HG03060 (cell line): ENCODE results near the gene ZNF83.
"Not testable (repeated sequence)": the region's sequence is repeated elsewhere in the genome, so short reads cannot be mapped to it uniquely, and the experiment has no call there.

Experiments
- ATAC-seq: cut with Tn5 transposase; IDR thresholded peaks from one replicate; pipeline ENCODE4 v1.9.1; 2021; ENCODE audit warnings: low read depth, moderate number of reproducible peaks; ENCODE audit not compliant: unreplicated experiment

Gene ZNF83

DNA sequence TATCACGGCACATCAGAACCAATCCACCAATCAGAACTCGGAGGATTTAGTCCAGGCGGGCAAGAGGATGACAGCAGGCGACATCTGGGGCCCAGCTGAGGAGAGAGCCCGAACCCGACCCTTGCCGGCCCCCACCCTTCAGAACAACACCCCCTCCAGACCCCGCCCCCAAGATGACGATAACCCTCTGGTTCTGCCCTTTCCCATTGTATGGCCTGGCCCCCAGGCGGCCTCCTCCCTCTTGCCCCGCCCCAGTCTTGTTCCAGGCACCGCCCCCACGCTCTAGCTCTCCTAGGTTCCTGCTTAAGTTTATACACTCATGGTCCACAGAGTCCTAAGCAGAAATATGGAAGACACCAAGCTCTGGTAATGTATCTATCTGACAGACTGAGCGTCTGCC is 2.8 kb upstream of the ZNF83 start:
- ATAC-seq, result no peak

DNA sequence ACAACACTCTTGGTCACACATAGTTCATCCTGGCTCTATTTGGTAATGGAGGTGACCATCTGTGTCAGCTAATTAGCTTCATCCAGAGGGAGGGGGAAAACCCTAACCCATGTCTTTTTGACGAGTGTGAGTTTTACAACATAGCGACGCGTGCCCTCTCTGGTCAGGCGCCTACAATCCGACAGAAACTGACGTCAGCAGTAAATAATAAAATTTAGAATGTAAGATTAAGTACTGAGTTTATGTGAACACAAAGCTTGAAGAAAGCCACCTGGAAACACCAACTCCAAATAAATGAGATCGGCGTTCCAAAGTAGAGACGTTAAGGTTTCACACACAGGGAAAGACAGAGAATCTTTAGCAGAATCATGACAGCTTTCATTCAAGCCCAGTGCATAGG is 1.8 kb upstream of the ZNF83 start:
- no peak for ATAC-seq

DNA sequence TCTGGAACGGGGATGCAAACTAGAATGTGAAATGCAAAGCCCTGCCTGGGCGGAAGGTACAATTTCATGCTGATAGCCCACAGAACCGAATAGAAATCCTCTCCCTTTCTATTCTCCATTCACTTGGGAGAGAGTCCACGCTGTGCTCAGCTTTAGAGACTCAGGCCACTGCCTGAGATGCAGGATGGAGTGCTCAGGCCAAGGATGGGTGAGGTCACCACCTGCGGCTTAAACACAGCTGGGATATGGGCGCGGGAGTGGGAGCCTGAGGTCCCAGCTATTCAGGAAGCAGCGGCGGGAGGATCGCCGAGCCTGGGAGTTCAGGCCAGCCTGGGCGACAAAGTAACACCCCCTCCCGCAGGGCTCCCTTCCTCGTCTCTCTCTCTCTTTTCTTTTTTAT is 446 bp upstream of the ZNF83 start:
- no peak for ATAC-seq

DNA sequence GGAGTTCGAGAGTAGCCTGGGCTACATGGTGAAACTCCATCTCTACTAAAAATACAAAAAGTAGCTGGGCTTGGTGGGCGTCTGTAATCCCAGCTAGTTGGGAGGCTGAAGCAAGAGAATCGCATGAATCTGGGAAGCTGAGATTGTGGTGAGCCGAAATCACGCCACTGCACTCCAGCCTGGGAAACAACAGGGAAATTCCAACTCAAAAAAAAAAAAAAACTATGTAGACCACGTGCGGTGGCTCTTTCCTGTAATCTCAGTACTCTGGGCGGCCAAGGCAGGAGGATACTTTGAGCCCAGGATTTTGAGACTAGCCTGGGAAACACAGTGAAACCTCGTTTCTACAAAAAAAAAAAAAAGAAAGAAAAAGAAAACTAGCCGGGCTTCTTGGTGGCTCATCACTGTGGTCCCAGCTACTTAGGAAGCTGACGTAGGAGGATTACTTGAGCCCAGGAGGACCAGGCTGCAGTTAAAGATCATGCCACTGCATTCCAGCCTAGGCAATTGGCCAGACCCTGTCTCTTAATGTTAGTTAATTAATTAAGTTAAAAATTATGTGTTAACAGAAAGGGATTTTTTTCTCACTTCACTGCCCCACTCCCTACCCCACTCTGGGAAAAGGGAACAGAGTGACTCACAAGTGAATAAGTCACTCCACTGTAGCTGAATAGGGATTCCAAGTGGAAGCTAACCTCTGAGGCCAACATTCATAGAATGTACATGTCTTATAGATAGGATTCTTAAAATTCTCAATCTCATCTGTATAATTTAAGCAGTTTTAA is 2.2 kb downstream of the ZNF83 start:
- no peak for ATAC-seq

DNA sequence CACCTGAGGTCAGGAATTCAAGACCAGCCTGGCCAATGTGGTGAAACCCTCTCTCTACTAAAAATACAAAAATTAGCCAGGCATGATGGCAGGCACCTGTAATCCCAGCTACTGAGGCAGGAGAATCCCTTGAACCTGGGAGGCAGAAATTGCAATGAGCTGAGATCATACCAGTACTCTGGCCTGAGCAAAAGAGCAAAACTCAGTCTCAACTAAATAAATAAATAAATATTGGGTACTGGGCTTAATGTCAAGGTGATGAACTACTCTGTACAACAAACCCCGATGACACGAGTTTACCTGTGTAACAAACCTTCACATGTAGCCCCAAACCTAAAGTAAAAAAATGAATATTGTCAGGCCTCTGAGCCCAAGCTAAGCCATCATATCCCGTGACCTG is 10.7 kb downstream of the ZNF83 start:
- ATAC-seq, result not testable (repeated sequence)

DNA sequence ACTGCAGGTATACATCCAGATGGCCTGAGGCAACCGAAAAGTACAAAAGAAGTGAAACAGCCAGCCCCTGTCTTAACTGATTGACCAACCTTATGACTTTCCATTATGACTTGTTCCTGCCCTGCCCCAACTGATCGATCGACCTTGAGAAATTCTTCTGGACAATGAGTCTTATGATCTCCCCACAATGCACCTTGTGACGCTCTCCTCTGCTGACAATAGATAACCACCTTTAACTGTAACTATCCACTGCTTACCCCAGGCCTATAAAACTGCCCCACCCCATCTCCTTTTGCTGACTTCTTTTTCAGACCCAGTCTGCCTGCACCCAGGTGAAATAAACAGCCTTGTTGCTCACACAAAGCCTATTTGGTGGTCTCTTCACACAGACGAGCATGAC is 11.2 kb downstream of the ZNF83 start:
- ATAC-seq, result no peak

DNA sequence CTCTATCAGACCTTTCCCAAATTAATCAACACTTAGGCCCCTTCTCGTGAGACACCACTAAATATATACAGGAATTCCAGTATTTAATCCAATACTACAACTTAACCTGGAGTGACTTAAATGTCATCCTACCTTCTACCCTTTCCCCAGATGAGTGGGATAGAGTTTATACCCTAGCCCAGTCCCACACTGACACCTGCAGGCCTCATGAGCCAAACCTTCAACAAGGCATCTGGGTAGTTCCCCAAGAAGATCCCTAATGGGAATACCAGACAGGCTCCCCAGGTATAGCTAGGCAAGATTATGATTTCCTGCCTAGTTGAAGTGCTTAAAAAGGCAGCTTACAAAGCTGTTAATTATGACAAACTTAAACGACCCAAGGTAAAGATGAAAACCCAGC is 15.9 kb downstream of the ZNF83 start:
- ATAC-seq, result no peak

DNA sequence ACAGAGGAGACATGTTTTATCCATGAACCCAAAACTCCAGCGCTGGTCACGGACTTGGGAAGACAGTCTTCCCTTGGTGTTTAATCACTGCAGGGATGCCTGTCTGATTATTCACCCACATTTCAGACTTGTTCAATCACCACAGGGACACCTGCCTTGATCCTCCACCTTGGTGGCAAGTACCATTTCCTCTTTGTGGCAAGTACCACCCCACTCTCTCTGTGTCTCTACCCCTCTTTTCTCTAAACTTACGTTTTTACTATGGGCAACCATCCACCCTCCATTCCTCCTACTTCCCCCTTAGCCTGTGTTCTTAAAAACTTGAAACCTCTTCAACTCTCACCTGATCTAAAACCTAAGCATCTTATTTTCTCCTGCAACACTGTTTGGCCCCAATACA is 16.8 kb downstream of the ZNF83 start:
- no peak for ATAC-seq

DNA sequence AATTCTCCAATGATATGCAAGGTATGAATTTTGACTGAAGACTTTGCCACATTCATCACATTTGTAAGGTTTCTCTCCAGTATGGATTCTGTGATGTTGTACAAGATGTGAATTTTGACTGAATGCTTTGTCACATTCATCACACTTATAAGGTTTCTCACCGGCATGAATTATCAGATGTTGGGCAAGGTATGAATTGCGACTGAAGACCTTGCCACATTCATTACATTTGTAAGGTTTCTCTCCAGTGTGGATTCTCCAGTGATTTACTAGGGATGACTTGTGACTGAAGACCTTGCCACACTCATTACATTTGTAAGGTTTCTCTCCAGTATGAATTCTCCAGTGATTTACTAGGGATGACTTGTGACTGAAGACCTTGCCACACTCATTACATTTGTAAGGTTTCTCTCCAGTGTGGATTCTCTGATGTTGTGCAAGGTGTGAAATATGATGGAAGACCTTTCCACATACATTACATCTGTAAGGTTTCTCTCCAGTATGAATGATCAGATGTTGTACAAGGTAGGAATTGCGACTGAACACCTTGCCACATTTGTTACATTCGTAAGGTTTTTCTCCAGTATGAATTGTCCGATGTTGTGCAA is 24.8 kb downstream of the ZNF83 start:
- ATAC-seq, result no peak

DNA sequence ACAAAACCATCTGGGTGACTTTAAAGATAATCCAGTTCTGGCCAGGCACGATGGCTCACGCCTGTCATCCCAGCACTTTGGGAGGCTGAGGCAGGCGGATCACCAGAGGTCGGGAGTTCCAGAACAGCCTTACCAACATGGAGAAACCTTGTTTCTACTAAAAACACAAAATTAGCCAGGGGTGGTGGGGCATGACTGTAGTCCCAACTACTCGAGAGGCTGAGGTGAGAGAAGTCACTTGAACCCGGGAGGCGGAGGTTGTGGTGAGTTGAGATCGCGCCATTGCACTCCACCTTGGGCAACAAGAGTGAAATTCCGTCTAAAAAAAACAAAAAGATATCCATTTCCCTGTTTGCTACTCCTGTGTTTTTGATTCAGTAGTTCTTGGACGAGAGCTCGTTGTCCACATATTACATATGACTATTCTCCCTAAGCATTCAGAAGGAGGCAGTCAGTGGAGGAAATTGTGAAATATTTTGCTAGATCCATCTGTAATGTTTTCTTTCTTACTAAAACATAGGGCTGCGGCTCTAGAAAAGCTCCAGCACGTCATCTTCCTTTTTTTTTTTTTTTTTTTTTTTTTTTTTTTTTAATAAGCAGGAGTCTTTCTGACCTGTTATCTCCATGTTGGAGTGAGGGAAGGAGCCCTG is 34.5 kb downstream of the ZNF83 start:
- no peak for ATAC-seq

DNA sequence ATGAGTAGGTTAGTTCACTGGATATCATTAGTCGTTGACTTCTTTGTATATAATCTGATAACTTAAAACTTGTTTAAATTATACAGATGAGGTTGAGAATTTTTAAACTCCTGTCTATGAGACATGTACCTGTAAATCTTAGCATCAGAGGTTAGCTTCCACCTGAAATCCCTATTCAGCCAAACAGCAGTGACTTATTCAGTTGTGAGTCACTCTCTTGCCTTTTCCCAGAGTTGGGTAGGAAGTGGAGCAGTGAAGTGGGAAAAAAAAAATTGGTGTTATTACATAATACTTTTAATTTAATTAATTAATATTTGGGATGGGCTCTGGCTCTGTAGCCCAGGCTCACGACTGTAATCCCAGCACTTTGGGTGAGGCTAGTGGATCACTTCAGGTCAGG is 35.2 kb downstream of the ZNF83 start:
- no peak for ATAC-seq

DNA sequence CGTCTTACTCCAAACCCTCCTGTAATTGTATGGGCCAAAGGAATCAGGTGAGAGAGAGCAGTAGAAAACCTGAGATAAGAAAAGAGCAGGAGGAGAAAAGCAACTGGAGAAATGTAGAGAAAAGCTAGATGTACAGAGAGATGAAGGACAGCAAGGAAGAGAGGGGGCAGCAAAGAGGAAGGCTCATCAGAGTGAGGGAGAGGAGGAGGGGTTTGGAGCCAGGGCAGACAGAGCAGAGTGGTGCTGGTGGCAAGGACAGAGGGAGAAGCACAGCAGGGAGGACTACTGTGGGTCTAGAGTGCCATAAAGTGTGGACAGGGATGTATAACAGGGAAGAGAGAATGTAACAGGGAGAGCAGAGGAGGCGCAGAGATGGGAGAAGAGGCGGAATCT is 36.2 kb downstream of the ZNF83 start:
- ATAC-seq, result not testable (repeated sequence)

DNA sequence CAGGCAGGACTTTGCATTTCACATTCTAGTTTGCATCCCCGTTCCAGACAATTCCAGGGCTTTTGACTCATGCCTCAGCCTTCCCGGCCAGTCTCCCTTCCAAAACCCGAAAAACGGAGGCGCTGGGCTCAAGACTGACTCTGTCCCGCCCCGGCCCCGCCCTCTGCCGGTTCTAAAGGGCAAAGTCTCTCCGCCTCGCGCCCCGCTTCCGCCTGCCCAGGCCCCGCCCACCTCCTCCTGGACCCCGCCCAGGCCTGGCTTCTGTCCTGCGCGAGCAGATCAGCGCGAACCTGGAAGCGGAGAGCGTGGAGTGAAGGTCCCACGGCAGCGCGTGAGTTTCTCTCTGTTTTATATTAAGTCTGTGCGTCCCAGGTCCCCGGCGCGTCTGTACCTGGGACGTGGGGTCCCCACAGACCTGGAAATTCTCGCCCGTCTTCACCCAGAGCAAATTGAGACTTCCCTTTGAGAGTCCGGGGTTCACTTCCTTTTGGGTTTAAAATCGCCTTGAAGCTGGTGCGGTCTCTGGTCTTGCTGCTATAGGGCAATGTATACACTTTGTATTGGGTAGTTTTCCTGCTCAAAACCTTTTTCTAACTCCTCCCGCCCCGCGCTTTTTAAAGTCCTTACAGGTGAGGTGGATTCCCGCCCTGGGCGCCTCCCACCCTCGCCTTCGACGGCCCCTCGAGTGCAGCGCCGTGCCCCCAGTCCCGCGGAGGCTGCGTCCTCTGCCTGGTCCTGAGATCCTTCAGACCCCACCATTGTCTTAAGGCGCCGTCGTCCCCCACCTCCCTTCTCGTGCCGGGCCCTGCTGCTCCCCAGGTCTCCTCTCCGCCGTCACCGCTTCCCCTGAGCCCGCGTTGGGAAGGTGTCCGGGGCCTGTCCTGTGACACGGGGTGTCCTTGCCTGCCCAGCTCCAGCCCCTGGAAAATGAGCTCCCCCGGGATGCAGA is 36.9 kb downstream of the ZNF83 start:
- ATAC-seq, result no peak

DNA sequence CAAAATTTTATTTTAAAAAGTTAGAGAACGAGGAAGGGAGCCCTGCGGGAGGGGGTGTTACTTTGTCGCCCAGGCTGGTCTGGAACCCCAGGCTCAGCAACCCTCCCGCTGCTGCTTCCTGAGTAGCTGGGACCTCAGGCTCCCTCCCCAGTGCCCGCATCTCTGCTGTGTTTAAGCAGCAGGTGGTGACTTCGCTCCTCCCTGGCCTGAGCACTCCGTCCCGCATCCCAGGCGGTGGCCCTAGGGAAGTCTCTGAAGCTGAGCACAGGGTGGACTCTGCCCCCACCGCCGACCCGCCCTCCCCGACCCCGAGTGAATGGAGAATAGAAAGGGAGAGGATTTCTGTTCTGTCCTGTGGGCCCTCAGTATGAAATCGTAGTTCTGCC is 37.5 kb downstream of the ZNF83 start:
- no peak for ATAC-seq

DNA sequence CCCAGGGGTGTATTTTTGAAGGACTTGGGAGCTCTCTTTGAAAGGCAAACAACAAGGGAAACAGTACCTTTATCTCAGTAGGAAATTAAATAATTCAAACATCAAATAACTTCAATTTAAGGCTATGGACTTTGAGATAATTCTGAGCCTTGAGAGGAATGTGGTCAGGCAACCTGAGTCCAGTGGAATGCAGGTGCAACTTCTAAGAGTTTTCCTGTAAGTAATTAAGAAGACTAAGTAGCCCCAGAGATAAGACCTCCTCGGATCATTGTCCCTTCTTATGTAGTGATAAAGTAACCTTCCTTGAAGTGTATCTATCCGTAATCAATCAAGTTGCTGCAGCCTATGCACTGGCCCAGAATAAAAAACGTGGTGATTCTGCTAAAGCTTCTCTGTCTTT is 38.9 kb downstream of the ZNF83 start:
- ATAC-seq, result no peak

DNA sequence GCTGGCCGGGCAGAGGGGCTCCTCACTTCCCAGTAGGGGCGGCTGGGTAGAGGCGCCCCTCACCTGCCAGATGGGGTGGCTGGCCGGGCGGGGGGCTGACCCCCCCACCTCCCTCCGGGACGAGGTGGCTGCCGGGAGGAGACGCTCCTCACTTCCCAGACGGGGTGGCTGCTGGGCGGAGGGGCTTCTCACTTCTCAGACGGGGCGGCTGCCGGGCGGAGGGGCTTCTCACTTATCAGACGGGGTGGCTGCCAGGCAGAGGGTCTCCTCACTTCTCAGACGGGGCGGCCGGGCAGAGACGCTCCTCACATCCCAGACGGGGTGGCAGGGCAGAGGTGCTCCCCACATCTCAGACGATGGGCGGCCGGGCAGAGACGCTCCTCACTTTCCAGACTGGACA is 44.7 kb downstream of the ZNF83 start:
- ATAC-seq, result not testable (repeated sequence)

DNA sequence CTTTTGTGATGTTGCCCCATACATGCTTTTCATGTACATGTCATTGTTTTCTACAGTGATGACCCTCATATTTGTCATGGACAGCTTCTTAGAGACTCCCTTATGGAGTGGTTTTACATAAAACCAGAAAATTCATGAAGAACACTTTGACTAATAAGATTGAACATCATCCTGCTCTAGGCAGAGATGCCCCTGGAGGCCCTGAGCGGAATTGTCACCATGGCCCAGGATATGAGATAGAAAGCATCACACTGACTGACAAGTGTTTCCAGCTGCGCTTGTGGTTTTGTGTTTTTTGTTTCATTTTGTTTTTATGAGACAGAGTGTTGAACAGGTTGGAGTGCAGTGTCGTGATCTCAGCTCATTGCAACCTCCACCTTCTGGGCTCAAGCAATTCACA is 45.9 kb downstream of the ZNF83 start:
- no peak for ATAC-seq

DNA sequence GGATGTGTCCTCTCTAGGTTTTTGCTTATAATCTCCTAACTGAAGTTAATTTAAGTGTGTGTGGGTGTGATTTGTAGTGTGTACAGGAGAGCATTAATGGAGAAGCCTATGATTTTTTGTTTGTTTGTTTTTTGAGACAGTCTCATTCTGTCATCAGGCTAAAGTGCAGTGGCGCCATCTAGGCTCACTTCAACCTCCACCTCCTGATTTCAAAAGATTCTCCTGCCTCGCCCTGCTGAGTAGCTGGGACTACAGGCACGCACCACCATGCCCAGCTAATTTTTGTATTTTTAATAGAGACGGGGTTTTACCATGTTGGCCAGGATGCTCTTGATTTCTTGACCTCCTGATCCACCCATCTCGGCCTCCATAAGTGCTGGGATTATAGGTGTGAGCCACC is 47.4 kb downstream of the ZNF83 start:
- no peak for ATAC-seq

DNA sequence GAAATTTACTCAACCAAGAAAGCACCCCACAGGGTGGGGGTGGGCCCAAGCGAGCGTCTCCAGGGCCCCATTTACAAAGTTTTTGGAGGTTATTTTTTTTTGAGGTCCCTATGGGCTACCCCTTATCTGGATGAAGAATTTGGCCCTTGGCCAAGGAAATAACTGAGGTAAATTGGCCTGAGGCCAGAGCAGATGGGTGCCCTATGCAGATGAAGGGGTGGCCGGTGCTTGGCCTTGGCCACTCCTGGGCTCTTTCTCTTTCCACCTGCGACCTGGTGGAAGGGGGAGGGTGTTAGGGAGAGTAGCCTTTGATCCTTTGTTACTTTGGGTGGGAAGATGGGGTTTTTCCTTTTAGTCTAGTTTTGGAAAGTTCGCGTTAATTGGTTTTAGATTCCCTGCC is 52.6 kb downstream of the ZNF83 start:
- ATAC-seq, result no peak

DNA sequence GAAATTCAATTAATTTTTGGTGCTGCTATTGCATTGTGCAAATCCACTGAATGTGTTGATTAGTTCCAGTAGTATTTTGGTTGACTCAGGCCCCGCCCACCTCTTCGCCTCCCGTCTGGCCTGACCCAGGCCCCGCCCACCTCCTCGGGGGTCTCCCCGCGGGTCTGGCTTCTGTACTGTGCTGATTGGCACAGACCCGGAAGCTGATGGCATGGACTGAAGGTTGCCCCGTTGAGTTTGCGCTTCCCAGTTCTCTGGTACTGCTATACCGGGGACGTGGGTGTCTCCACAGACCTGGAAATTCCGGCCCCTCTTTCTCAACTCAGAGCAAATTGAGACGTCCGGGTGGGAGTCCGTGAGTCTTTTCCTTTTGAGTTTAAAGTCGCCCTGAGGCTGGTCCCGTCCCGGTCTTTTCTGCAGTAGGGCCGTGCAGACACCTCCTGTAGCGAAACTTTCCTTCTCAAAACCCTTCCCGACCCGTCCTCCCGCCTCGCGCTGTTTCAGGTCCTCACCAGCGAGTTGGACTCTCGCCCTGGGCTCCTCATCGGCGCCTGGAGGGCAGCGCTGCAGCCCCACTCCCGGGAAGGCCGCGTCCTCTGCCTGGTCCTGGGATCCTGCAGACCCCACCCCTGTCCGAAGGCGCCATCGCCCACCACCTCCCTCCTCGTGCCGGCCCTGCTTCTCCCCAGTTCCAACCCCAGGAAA is 53.3 kb downstream of the ZNF83 start:
- no peak for ATAC-seq
